ENCODE results near the gene HDX. TPM values are rescaled to one million over a fixed set of nuclear protein-coding genes. Genes with fewer than 3 reads are reported as not detected.

The HDX gene
- polyA plus RNA-seq, 1 donor from 2014 or later: 3.1 TPM

DNA sequence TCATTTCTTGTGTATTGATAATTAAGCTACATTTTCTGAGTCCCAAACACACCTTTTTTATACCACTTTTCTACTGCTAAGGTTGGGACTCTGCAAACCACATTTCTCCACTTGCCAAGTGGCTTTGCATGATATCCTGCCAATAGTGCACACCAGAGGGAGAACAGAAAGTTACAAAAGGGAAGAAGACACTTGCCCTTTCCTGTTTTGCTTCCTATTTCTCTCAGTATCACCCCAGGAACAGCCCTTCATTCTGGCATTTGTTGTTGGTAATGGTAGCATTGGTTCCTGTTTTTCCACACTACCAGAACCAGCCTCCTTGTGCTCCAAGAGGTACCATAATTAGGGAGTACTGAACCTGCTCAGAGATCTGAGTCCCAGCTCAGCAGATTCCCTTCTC is 87.1 kb downstream of the HDX start:
- no peak overlapping the region for H3K9ac ChIP-seq (ENCODE audit: low read length)
- H3F3A ChIP-seq (ENCODE audit: insufficient read depth, low read length, poor library complexity, severe bottlenecking): no peaks in the 10 kb centered on the region
- H3K4me3 ChIP-seq (ENCODE audit: low read length): no peak overlapping the region
- no peak overlapping the region for H3K4me2 ChIP-seq (ENCODE audit: low read length)
- H4K20me1 ChIP-seq (ENCODE audit: insufficient read depth): no peaks in the 10 kb centered on the region
- H3K79me2 ChIP-seq (replicated peaks; ENCODE audit: insufficient read depth, low read length): no peaks in the 10 kb centered on the region
- H3K27me3 ChIP-seq (ENCODE audit: insufficient read depth, low read depth, low read length): no peaks in the 10 kb centered on the region
- H3K36me3 ChIP-seq (ENCODE audit: insufficient read depth, low read length): no peaks in the 10 kb centered on the region
- TF ChIP-seq EZH2 (IDR thresholded peaks at IDR 0.05; ENCODE audit: borderline replicate concordance, insufficient read depth, low read length, poor library complexity, severe bottlenecking) (no peak), SMC3 (conservative IDR thresholded peaks at IDR 0.05; ENCODE audit: poor library complexity) (no peak), POLR2AphosphoS5 (IDR thresholded peaks at IDR 0.05) (no peak), RAD21 (conservative IDR thresholded peaks at IDR 0.05) (no peak), TAF1 (IDR thresholded peaks at IDR 0.05; ENCODE audit: low read depth) (no peak), EP300 (conservative IDR thresholded peaks at IDR 0.05; ENCODE audit: poor library complexity, severe bottlenecking) (no peak), MXI1 (conservative IDR thresholded peaks at IDR 0.05; ENCODE audit: poor library complexity, severe bottlenecking) (no peak)
- TF ChIP-seq, protein P1, sequence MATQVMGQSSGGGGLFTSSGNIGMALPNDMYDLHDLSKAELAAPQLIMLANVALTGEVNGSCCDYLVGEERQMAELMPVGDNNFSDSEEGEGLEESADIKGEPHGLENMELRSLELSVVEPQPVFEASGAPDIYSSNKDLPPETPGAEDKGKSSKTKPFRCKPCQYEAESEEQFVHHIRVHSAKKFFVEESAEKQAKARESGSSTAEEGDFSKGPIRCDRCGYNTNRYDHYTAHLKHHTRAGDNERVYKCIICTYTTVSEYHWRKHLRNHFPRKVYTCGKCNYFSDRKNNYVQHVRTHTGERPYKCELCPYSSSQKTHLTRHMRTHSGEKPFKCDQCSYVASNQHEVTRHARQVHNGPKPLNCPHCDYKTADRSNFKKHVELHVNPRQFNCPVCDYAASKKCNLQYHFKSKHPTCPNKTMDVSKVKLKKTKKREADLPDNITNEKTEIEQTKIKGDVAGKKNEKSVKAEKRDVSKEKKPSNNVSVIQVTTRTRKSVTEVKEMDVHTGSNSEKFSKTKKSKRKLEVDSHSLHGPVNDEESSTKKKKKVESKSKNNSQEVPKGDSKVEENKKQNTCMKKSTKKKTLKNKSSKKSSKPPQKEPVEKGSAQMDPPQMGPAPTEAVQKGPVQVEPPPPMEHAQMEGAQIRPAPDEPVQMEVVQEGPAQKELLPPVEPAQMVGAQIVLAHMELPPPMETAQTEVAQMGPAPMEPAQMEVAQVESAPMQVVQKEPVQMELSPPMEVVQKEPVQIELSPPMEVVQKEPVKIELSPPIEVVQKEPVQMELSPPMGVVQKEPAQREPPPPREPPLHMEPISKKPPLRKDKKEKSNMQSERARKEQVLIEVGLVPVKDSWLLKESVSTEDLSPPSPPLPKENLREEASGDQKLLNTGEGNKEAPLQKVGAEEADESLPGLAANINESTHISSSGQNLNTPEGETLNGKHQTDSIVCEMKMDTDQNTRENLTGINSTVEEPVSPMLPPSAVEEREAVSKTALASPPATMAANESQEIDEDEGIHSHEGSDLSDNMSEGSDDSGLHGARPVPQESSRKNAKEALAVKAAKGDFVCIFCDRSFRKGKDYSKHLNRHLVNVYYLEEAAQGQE (IDR thresholded peaks at IDR 0.05; ENCODE audit: borderline replicate concordance): no peak
- TF ChIP-seq, protein P2, sequence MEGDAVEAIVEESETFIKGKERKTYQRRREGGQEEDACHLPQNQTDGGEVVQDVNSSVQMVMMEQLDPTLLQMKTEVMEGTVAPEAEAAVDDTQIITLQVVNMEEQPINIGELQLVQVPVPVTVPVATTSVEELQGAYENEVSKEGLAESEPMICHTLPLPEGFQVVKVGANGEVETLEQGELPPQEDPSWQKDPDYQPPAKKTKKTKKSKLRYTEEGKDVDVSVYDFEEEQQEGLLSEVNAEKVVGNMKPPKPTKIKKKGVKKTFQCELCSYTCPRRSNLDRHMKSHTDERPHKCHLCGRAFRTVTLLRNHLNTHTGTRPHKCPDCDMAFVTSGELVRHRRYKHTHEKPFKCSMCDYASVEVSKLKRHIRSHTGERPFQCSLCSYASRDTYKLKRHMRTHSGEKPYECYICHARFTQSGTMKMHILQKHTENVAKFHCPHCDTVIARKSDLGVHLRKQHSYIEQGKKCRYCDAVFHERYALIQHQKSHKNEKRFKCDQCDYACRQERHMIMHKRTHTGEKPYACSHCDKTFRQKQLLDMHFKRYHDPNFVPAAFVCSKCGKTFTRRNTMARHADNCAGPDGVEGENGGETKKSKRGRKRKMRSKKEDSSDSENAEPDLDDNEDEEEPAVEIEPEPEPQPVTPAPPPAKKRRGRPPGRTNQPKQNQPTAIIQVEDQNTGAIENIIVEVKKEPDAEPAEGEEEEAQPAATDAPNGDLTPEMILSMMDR (IDR thresholded peaks at IDR 0.05; ENCODE audit: poor library complexity, severe bottlenecking): no peak
- no peaks in the 10 kb centered on the region for H3K9me2 ChIP-seq (ENCODE audit: insufficient read depth, low read length)
- H3K27ac ChIP-seq (ENCODE audit: low read length): no peak overlapping the region
- H2AFZ ChIP-seq (ENCODE audit: low read depth, low read length): no peak overlapping the region
- H3K9me3 ChIP-seq (ENCODE audit: low read length): no peaks in the 10 kb centered on the region

DNA sequence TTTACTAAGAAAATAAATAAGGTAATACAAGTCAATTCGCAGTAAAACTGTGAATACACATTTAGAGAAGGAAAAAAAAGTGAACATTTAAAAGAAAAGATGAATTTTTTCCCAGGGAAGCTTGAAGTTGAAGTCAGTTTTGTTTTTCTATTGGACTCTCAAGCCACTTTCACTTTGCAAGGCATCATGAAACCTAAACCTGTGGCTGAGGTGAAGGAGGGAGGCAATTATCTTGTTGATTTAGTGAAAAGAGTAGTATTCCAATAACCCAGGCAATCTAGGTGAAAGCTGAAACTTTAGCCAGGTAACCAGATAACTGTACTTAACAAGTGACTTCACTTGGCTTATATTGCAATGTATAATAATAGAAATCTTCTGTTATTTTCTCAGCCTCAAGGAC is 138.6 kb downstream of the HDX start:
- no peaks in the 10 kb centered on the region for H4K20me1 ChIP-seq (ENCODE audit: insufficient read depth)
- H3K9me3 ChIP-seq (ENCODE audit: low read length): no peaks in the 10 kb centered on the region
- no peaks in the 10 kb centered on the region for H3K79me2 ChIP-seq (replicated peaks; ENCODE audit: insufficient read depth, low read length)
- no peaks in the 10 kb centered on the region for H3F3A ChIP-seq (ENCODE audit: insufficient read depth, low read length, poor library complexity, severe bottlenecking)
- H3K27me3 ChIP-seq (ENCODE audit: insufficient read depth, low read depth, low read length): no peaks in the 10 kb centered on the region
- H2AFZ ChIP-seq (ENCODE audit: low read depth, low read length): no peak overlapping the region
- no peak overlapping the region for H3K27ac ChIP-seq (ENCODE audit: low read length)
- H3K4me2 ChIP-seq (ENCODE audit: low read length): no peak overlapping the region
- H3K4me3 ChIP-seq (ENCODE audit: low read length): no peak overlapping the region
- H3K9ac ChIP-seq (ENCODE audit: low read length): no peak overlapping the region
- TF ChIP-seq RAD21 (conservative IDR thresholded peaks at IDR 0.05) (no peak), TAF1 (IDR thresholded peaks at IDR 0.05; ENCODE audit: low read depth) (no peak), EZH2 (IDR thresholded peaks at IDR 0.05; ENCODE audit: borderline replicate concordance, insufficient read depth, low read length, poor library complexity, severe bottlenecking) (no peak), EP300 (conservative IDR thresholded peaks at IDR 0.05; ENCODE audit: poor library complexity, severe bottlenecking) (no peak)
- TF ChIP-seq, protein P2 (IDR thresholded peaks at IDR 0.05; ENCODE audit: poor library complexity, severe bottlenecking): no peak
- TF ChIP-seq, protein P1 (IDR thresholded peaks at IDR 0.05; ENCODE audit: borderline replicate concordance): no peak
- no peaks in the 10 kb centered on the region for H3K9me2 ChIP-seq (ENCODE audit: insufficient read depth, low read length)
- H3K36me3 ChIP-seq (ENCODE audit: insufficient read depth, low read length): no peaks in the 10 kb centered on the region

Measured in neural cell (in vitro differentiated cells).